Measurements from ENCODE around the gene SP4. TPM values are rescaled to one million over a fixed set of nuclear protein-coding genes. Genes with fewer than 3 reads are reported as not detected.

Gene SP4
- total RNA-seq, 1 donor from 2014 or later: 5.9 TPM

DNA sequence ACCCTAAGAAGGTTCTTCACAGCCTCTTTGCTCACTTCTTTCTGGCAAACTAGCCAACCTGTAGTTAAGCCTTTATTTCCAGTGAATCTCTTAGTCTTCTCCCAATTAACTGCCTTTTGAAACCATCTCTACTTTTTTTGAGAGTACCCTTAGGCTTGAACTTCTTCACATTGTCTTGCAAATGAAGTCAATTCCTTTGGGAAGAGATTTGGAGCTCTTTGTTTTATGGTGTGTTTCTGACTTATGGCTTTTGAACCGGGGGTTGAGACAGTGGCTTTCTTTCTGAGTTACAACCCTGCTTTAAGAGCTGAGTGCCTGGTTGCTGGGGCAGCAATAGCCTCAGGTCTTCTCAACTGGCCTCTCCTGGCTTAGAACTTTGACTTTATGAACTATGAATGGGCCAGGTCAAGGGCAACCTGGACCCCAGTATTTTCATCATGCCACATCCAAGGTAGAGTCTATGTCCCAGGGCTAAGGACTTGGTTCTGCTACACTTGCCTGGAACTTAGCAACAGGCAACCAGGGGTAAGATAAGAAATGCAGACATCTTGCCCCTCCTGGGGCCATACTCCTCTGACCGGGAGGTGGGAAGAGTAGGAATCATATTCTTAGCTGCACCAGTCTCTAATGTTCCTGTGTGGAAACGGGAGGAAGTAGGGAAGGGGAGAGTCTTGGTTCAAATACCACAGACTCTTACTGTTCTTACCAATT is 53.0 kb downstream of the SP4 start:
- no peak overlapping the region for H3K27ac ChIP-seq (replicated peaks)
- TF ChIP-seq, protein P1, sequence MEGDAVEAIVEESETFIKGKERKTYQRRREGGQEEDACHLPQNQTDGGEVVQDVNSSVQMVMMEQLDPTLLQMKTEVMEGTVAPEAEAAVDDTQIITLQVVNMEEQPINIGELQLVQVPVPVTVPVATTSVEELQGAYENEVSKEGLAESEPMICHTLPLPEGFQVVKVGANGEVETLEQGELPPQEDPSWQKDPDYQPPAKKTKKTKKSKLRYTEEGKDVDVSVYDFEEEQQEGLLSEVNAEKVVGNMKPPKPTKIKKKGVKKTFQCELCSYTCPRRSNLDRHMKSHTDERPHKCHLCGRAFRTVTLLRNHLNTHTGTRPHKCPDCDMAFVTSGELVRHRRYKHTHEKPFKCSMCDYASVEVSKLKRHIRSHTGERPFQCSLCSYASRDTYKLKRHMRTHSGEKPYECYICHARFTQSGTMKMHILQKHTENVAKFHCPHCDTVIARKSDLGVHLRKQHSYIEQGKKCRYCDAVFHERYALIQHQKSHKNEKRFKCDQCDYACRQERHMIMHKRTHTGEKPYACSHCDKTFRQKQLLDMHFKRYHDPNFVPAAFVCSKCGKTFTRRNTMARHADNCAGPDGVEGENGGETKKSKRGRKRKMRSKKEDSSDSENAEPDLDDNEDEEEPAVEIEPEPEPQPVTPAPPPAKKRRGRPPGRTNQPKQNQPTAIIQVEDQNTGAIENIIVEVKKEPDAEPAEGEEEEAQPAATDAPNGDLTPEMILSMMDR (IDR thresholded peaks at IDR 0.05; ENCODE audit: borderline replicate concordance): no peak
- H3K9me3 ChIP-seq (replicated peaks): no peaks in the 10 kb centered on the region
- H3K27me3 ChIP-seq (ENCODE audit: low read depth): no peaks in the 10 kb centered on the region
- no peaks in the 10 kb centered on the region for H3K4me1 ChIP-seq
- no peak overlapping the region for H3K4me3 ChIP-seq
- peaks cover 40% of the 10 kb centered on the region for H3K36me3 ChIP-seq
- intact Hi-C loops (cut with micrococcal nuclease): no loop called here
- no peak for DNase-seq

DNA sequence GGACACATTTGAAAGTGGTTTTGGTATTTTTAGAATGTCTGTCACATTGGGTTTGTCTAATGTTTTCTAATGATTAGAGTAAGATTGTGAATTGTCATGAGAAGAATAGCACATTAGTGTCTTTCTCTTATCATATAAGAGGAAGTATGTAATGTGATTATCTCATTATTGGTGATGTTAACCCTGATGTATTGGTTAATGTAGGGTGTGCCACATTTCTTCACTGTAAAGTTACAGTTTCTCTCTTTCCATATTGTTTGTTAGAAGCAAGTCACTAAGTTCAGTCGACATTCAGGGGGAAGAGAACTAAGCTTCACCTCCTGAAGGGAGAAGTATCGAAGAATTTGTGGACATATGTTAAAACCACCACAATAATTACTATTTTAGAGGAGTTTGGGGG is 58.6 kb downstream of the SP4 start:
- TF ChIP-seq, protein P1 (IDR thresholded peaks at IDR 0.05; ENCODE audit: borderline replicate concordance): no peak

DNA sequence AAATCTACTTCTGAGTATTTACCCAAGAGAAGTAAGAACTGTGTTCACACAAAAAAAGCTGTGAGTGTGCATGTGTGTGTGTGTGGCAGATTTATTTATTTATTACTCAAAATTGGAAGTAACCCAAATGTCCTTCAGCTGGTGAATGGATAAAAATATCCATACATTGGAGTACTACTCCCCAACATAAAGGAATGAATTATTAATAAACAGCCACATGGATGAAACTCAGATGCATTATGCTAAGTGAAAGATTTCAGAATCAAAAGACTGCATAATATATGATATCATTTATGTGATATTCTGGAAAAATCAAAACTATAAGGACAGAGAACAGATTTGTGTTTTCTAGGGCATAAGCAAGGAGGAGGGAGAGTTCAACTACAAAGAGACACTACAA is 67.8 kb downstream of the SP4 start:
- Histone ChIP-seq H3K9me3 (replicated peaks) (peaks cover 42% of the 10 kb centered on the region), H3K27ac (replicated peaks) (no peak overlapping the region), H3K27me3 (ENCODE audit: low read depth) (no peaks in the 10 kb centered on the region), H3K36me3 (peaks cover 32% of the 10 kb centered on the region), H3K4me1 (no peaks in the 10 kb centered on the region), H3K4me3 (no peak overlapping the region)
- intact Hi-C loops (cut with micrococcal nuclease): no loop called here
- DNase-seq: no peak
- TF ChIP-seq, protein P1 (IDR thresholded peaks at IDR 0.05; ENCODE audit: borderline replicate concordance): no peak

More for the DNA sequence above, 58.6 kb downstream of the SP4 start:
- no peak overlapping the region for H3K27ac ChIP-seq (replicated peaks)
- no peak for DNase-seq
- H3K9me3 ChIP-seq (replicated peaks): no peaks in the 10 kb centered on the region
- no peak overlapping the region for H3K4me3 ChIP-seq
- intact Hi-C loops (cut with micrococcal nuclease): no loop called here
- no peaks in the 10 kb centered on the region for H3K27me3 ChIP-seq (ENCODE audit: low read depth)
- peaks cover 9% of the 10 kb centered on the region for H3K4me1 ChIP-seq
- H3K36me3 ChIP-seq: peaks cover 16% of the 10 kb centered on the region

DNA sequence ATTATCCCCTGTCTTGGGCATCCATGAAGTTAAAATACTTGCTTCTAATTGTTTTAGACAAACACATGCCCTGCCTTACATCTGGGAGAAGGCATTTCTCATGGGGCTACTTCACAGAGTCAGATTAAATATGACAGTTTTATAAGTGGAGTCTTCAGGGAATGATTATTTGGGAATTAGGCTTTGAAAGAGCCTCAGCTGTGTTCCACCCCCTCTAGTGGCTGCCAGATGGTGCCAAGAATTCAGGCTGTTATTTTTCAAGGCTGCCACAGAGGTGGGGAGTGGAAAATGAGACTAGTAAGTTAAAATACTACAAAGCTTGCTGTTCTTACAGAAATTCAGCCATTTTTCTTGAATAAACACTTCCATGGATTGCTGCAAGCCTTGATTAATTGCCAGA is 69.2 kb downstream of the SP4 start:
- Histone ChIP-seq H3K36me3 (peaks cover 32% of the 10 kb centered on the region), H3K4me1 (no peaks in the 10 kb centered on the region), H3K9me3 (replicated peaks) (peaks cover 42% of the 10 kb centered on the region), H3K4me3 (no peak overlapping the region), H3K27ac (replicated peaks) (no peak overlapping the region), H3K27me3 (ENCODE audit: low read depth) (no peaks in the 10 kb centered on the region)
- TF ChIP-seq, protein P1 (IDR thresholded peaks at IDR 0.05; ENCODE audit: borderline replicate concordance): no peak
- intact Hi-C loops (cut with micrococcal nuclease): no loop called here
- DNase-seq: no peak

DNA sequence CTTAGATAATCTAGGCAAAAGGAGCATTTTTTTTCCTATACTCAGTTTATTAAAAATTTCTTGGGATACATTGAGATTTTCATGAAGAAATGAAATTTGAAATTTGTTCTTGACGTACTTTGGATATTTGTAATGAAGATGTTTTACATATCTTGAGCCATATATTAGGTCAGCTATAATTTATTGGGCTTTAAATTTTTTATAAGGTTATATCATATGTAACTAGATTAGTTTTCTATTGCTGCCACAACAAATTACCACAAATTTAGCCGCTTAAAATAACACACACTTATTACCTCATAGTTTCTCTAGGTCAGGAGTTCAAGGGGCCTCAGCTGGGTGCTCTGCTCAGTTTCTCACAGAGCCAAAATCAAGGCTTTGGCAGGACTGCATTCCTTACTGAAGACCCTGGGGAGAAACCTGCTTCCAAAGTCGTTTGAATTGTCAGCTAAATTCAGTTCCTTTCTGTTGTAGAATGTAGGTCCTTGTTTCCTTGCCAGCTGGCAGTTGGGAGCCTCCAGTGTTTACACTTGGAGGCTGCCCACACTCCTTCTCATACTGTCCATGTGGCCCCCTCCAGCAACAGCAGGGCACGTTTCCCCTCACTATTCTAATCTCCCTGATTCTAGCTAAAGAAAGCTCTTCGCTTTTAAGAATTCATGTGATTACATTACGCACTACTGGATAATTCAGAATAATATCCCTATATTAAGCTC is 72.4 kb downstream of the SP4 start:
- Histone ChIP-seq H3K4me3 (no peak overlapping the region), H3K27ac (replicated peaks) (no peak overlapping the region), H3K36me3 (peaks cover 13% of the 10 kb centered on the region), H3K9me3 (replicated peaks) (peaks cover 17% of the 10 kb centered on the region), H3K4me1 (no peaks in the 10 kb centered on the region), H3K27me3 (ENCODE audit: low read depth) (no peaks in the 10 kb centered on the region)
- DNase-seq: no peak
- TF ChIP-seq, protein P1 (IDR thresholded peaks at IDR 0.05; ENCODE audit: borderline replicate concordance): no peak
- intact Hi-C loops (cut with micrococcal nuclease): loop anchor here (10.0 kb wide), 1 partner anchor 245 kb away; no protein-coding TSS in a partner anchor
